GM23248 (cell line): ENCODE data around the gene KRTAP10-11. TPM values are rescaled to one million over a fixed set of nuclear protein-coding genes. Genes with fewer than 3 reads are reported as not detected.

Source experiments
- DNase-seq: peaks from one replicate; pipeline ENCODE4 v3.0.0-alpha.2; 2015
- H2AFZ ChIP-seq: fragments of 200-600 bp; sonication (generic); 2 replicates; pipeline ENCODE4 v1.6.1; 2016; ENCODE audit warnings: antibody characterized with exemption
- H3F3A ChIP-seq: fragments of 200-600 bp; sonication (generic); 2 replicates; pipeline ENCODE4 v1.6.1; 2016; ENCODE audit warnings: mild to moderate bottlenecking, antibody characterized with exemption, mixed run types; ENCODE audit not compliant: insufficient read depth
- H3K27ac ChIP-seq: fragments of 200-600 bp; sonication (generic); 2 replicates; pipeline ENCODE4 v1.5.1; 2016; ENCODE audit warnings: mild to moderate bottlenecking
- H3K27me3 ChIP-seq: fragments of 200-600 bp; sonication (generic); replicated peaks from 2 replicates; pipeline ENCODE4 v1.6.1; 2016; ENCODE audit warnings: mild to moderate bottlenecking; ENCODE audit not compliant: insufficient read depth
- H3K36me3 ChIP-seq: fragments of 200-600 bp; sonication (generic); 2 replicates; pipeline ENCODE4 v1.6.1; 2016; ENCODE audit warnings: low read depth, mild to moderate bottlenecking
- H3K4me1 ChIP-seq: fragments of 200-600 bp; sonication (generic); 2 replicates; pipeline ENCODE4 v1.6.1; 2016; ENCODE audit warnings: mild to moderate bottlenecking; ENCODE audit not compliant: insufficient read depth
- H3K4me2 ChIP-seq: fragments of 200-600 bp; sonication (generic); one replicate; pipeline ENCODE4 v1.6.1; 2016; ENCODE audit warnings: mild to moderate bottlenecking; ENCODE audit not compliant: unreplicated experiment
- H3K4me3 ChIP-seq: fragments of 200-600 bp; sonication (generic); 2 replicates; pipeline ENCODE4 v1.5.1; 2016; ENCODE audit warnings: mild to moderate bottlenecking
- H3K79me2 ChIP-seq: fragments of 200-600 bp; sonication (generic); 2 replicates; pipeline ENCODE4 v1.6.1; 2016; ENCODE audit warnings: mild to moderate bottlenecking; ENCODE audit not compliant: insufficient read depth
- H3K9ac ChIP-seq: fragments of 200-600 bp; sonication (generic); 2 replicates; pipeline ENCODE4 v1.6.1; 2016; ENCODE audit warnings: mild to moderate bottlenecking
- H3K9me2 ChIP-seq: fragments of 200-600 bp; sonication (generic); 2 replicates; pipeline ENCODE4 v1.6.1; 2016; ENCODE audit warnings: mixed run types, mild to moderate bottlenecking, moderate library complexity; ENCODE audit not compliant: insufficient read depth
- H3K9me3 ChIP-seq: fragments of 200-600 bp; sonication (generic); one replicate; pipeline ENCODE4 v1.6.1; 2017; ENCODE audit warnings: low read depth
- H4K20me1 ChIP-seq: fragments of 200-600 bp; sonication (generic); 2 replicates; pipeline ENCODE4 v1.6.0; 2016; ENCODE audit not compliant: insufficient read depth
- EZH2 ChIP-seq: fragments of 200-600 bp; sonication (generic); IDR thresholded peaks from 2 replicates; pipeline ENCODE4 v1.6.1; 2018; ENCODE audit warnings: antibody characterized with exemption, mild to moderate bottlenecking; ENCODE audit not compliant: insufficient read depth, poor library complexity, severe bottlenecking
- EZH2phosphoT487 ChIP-seq: fragments of 200-600 bp; sonication (generic); IDR thresholded peaks from 2 replicates; pipeline ENCODE4 v1.6.1; 2018; ENCODE audit warnings: antibody characterized with exemption, moderate library complexity, mild to moderate bottlenecking, low read depth; ENCODE audit not compliant: insufficient read depth
- WGBS, 2 experiments: methylation state at CpG; one replicate each; pipeline ENCODE4 v1.1.6; 2015 to 2017; ENCODE audit warnings: low lambda C conversion rate in 2 of 2, low coverage in 1 of 2; ENCODE audit errors: missing lambda C conversion rate in 2 of 2; 5-methylcytosine and 5-hydroxymethylcytosine counted together
- in situ Hi-C: fragments of 300-500 bp; cut with MboI; formaldehyde crosslinking; loops from 2 replicates; pipeline ENCODE4 v1.15.0; 2020
- polyA plus RNA-seq: library from polyadenylated mRNA; unstranded; fragments of >200 nt; fragmentation: Nextera tagmentation; extraction: Ambion mirVana; gene quantifications from 2 replicates; pipeline ENCODE4 v1.2.1, GENCODE V29; 2016
- total RNA-seq: library from RNA; depleted of rRNA; stranded (reverse); fragments of >200 nt; shearing (Covaris generic); gene quantifications from 2 replicates; pipeline ENCODE4 v1.2.3, GENCODE V29; 2014

The KRTAP10-11 gene
- total and polyA plus RNA-seq, 2 experiments from 2014 or later, result not detected

- Histone ChIP-seq H3K4me1 (no peaks in the 10 kb centered on the region), H3K79me2 (no peaks in the 10 kb centered on the region), H3K36me3 (no peaks in the 10 kb centered on the region), H3K4me3 (no peak overlapping the region), H3K27me3 (peaks cover 14% of the 10 kb centered on the region; the same call in 1 of the 2 replicates), H3K9me2 (no peaks in the 10 kb centered on the region), H3F3A (no peaks in the 10 kb centered on the region), H3K27ac (no peak overlapping the region), H4K20me1 (no peaks in the 10 kb centered on the region), H3K9me3 (no peaks in the 10 kb centered on the region), H3K9ac (no peak overlapping the region), H3K4me2 (no peak overlapping the region), H2AFZ (no peak overlapping the region)
- no peak for DNase-seq
- WGBS, 2 experiments, result 7 to 13% methylated on average over 13 to 14 of the region's 14 CpGs
- TF ChIP-seq EZH2phosphoT487 (no peak), EZH2 (no peak)
- in situ Hi-C loops, result no loop called here
Observed at GRCh38 chr21:44653123-44653522, 6.9 kb downstream of the KRTAP10-11 start.

DNA sequence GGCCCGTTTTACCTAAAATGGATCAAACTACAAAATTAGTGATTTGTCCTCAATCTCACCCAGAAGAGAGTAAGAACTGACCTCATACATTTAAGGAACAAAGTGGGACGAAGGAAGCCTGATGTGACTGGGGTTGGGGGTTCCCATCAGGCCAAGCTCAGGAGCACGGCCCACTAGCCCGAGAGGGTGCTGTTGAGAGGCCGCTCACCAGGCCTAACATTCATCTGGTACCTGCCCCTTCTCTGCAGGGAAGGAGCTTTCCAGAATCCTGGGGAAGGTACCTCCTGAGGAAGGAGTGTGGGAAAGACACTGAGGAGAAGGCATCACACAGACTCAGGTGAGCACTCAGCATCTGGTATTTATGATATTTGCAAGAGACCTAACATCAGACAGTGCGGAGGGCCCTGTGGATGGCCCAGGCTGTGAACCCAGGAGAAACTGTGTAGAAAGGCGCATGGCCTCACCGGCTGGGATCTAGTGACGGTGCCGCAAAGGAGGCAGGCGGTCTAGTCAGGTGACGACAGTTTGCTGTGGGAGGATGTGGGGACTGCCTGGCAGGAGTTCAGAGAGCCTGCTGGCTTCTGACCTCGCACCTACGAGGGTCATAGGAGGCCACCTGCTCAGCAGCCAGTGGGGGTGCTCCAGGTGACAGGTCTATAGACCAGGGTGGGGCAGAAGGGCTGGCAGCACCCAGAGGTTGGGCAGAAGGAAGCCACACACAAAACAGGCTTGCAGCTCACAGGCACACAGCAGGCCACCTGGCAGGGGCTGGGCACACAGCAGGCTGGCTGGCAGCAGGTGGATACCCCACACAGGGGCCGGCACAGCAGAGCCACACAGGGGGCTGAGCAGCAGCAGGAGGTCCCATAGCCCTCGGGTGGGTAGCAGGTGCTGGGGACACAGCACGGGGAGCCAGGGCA lies 7.7 kb downstream of the KRTAP10-11 start:
- H3K9me3 ChIP-seq, result no peaks in the 10 kb centered on the region
- in situ Hi-C loops, result no loop called here
- H3K4me1 ChIP-seq, result no peaks in the 10 kb centered on the region
- H3K9me2 ChIP-seq, result no peaks in the 10 kb centered on the region
- no peak for DNase-seq
- H3K27ac ChIP-seq, result no peak overlapping the region
- peaks cover 14% of the 10 kb centered on the region; the same call in 1 of the 2 replicates for H3K27me3 ChIP-seq
- no peaks in the 10 kb centered on the region for H3K36me3 ChIP-seq
- no peak overlapping the region for H3K4me3 ChIP-seq
- H3K9ac ChIP-seq, result no peak overlapping the region
- H2AFZ ChIP-seq, result no peak overlapping the region
- WGBS, 2 experiments, result 32% methylated on average over 16 to 17 of the region's 17 CpGs
- TF ChIP-seq EZH2phosphoT487, result no peak
- TF ChIP-seq EZH2, result no peak
- H3K4me2 ChIP-seq, result no peak overlapping the region
- no peaks in the 10 kb centered on the region for H4K20me1 ChIP-seq
- H3F3A ChIP-seq, result no peaks in the 10 kb centered on the region
- H3K79me2 ChIP-seq, result no peaks in the 10 kb centered on the region

DNA sequence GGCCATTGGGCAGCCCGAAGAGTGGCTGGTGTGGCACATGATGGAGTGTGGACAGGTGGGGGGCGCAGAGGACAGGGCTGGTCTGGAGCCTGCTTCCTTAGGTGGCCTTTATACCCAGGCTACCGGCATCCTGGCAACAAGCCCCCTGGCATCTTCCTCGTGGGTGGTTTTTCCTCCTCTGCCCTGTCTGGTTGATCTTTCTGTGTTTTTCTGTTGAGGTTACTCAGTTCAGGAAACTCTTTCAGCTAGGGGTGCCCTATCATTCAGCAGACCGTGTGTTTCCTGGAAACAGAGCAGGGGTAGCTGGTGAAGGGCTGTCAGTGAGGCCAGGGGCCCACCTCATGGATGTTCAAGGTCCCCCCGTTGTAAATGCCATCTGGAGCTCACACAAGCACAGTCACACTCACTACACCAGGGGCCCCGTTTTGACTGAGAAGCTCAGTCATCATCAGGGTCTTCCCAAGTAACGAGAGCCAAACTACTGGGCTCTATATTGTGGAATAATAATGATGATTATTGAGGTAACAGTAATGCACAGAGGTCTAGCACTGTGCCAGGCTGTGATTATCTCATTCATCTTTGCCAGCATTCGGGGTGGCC lies 8.5 kb downstream of the KRTAP10-11 start, which contains the start of gene KRTAP12-4:
Gene KRTAP12-4 (minus strand): TSS at position 84 of the 600 bp plus-strand sequence. CDS start 45 bp downstream, at position 39.
- Histone ChIP-seq H3K9me2 (no peaks in the 10 kb centered on the region), H4K20me1 (no peaks in the 10 kb centered on the region), H3K27ac (no peak within 1 kb of the TSS), H3K4me2 (no peak within 1 kb of the TSS), H3K9ac (no peak within 1 kb of the TSS), H3K27me3 (peaks cover 14% of the 10 kb centered on the region), H3K36me3 (no peaks in the 10 kb centered on the region), H2AFZ (no peak within 1 kb of the TSS), H3K79me2 (no peaks in the 10 kb centered on the region), H3F3A (no peaks in the 10 kb centered on the region), H3K9me3 (no peaks in the 10 kb centered on the region), H3K4me1 (no peaks in the 10 kb centered on the region), H3K4me3 (no peak within 1 kb of the TSS)
- in situ Hi-C loops, result no loop called here
- WGBS, 2 experiments, result 24 to 35% methylated on average over 8 to 9 of the region's 9 CpGs
- no peak for DNase-seq
- TF ChIP-seq EZH2 (no peak), EZH2phosphoT487 (no peak)

- Histone ChIP-seq H2AFZ (no peak overlapping the region), H3F3A (no peaks in the 10 kb centered on the region), H4K20me1 (no peaks in the 10 kb centered on the region), H3K27me3 (peaks cover 14% of the 10 kb centered on the region), H3K4me1 (no peaks in the 10 kb centered on the region), H3K36me3 (no peaks in the 10 kb centered on the region), H3K27ac (no peak overlapping the region), H3K4me3 (no peak overlapping the region), H3K9ac (no peak overlapping the region), H3K9me3 (no peaks in the 10 kb centered on the region), H3K4me2 (no peak overlapping the region), H3K79me2 (no peaks in the 10 kb centered on the region), H3K9me2 (no peaks in the 10 kb centered on the region)
- no peak for DNase-seq
- TF ChIP-seq EZH2 (no peak), EZH2phosphoT487 (no peak)
- in situ Hi-C loops, result no loop called here
- 0 to 6% methylated on average over 1 of the region's 1 CpG for WGBS, 2 experiments
Observed at GRCh38 chr21:44656868-44657267, 10.7 kb downstream of the KRTAP10-11 start.
